Sigmoid colon (tissue), 4 donors: Measurements from ENCODE around the gene TCP11L2.

Experiments used
- POLR2A ChIP-seq, 2 donors: fragments of 450-650 bp; IDR thresholded peaks; one replicate each; pipeline ENCODE4 v1.6.1; 2016; ENCODE audit warnings: antibody characterized with exemption in 2 of 2, mild to moderate bottlenecking in 2 of 2, moderate library complexity in 2 of 2
- POLR2AphosphoS5 ChIP-seq, 4 donors: sonication (generic); formaldehyde crosslinking; IDR thresholded peaks; one replicate each; pipeline ENCODE4 v1.6.1; 2017; ENCODE audit warnings: antibody characterized with exemption in 4 of 4
- TF ChIP-seq, protein P1 (sequence below), 4 experiments: fragments of 450-650 bp in 3 of 4; fragments of 200-600 bp in 1 of 4; IDR thresholded peaks; one replicate each; pipeline ENCODE4 v1.5.1; 2016 to 2019; ENCODE audit warnings: antibody characterized with exemption in 4 of 4, mild to moderate bottlenecking in 3 of 4, moderate library complexity in 2 of 4

DNA sequence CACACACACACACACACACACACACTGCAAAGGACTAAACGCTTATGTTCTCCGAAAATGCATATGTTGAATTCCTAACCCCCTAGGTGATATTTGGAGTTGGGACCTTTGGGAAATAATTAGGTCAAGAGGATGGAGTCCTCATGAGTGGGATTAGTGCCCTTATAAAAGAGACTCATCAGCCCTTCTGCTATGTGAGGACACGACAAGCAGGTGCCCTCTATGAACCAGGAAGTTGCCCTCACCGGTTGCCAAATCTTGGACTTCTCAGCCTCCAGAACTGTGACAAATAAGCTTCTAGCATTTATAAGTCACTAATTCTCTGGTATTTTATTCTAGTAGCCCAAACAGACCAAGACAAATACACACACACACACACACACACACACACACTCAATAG lies 20.7 kb upstream of the TCP11L2 start:
- TF ChIP-seq POLR2A (IDR thresholded peaks at IDR 0.05), result no peak
- TF ChIP-seq, protein P1, sequence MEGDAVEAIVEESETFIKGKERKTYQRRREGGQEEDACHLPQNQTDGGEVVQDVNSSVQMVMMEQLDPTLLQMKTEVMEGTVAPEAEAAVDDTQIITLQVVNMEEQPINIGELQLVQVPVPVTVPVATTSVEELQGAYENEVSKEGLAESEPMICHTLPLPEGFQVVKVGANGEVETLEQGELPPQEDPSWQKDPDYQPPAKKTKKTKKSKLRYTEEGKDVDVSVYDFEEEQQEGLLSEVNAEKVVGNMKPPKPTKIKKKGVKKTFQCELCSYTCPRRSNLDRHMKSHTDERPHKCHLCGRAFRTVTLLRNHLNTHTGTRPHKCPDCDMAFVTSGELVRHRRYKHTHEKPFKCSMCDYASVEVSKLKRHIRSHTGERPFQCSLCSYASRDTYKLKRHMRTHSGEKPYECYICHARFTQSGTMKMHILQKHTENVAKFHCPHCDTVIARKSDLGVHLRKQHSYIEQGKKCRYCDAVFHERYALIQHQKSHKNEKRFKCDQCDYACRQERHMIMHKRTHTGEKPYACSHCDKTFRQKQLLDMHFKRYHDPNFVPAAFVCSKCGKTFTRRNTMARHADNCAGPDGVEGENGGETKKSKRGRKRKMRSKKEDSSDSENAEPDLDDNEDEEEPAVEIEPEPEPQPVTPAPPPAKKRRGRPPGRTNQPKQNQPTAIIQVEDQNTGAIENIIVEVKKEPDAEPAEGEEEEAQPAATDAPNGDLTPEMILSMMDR (IDR thresholded peaks at IDR 0.05), result no peak
- TF ChIP-seq POLR2AphosphoS5 (IDR thresholded peaks at IDR 0.05), result no peak
